Activated gamma-delta T cell (primary cell): Measurements from ENCODE around the gene IGFBP2.

Experiments
- DNase-seq: peaks from one replicate; lab custom pipeline; 2025; lab: John Stamatoyannopoulos, UW

The IGFBP2 gene

DNA sequence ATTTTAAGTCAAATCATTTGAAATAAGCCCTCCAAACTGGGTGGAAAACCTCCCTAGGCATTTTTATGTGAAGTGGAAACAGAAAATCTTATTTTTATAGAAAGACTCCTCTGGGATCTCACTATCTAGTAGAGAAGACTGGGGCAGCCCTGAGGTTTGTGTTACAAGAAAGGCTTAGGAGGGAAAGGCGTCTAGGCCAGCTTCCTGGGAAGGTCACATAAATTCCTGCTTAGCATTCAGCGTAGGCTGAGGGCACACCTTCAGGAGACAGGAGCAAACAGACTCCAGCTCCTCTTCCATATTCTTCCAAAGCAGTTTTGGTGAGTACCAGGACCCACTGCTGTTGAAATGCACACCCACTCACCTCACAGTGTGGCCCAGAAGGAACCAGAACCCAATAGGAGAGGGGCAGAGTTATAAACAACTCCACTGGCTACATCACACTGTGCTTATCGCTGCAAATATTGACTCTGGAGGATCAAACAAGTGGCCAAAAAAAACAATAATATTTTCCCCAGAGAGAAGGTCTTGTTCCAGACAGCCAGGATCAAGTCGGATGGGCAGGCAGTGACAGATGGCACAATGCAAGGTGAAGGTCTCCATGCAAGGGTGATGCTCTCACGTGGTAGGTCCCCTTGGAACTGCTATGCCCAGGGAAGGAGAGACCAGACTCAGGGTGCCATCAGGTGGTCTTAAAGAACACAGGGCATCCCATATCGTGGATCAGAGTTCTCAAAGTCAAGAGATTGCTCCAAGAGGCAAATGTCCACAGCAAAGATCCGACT lies 17.7 kb upstream of the IGFBP2 start:
- DNase-seq: no peak

DNA sequence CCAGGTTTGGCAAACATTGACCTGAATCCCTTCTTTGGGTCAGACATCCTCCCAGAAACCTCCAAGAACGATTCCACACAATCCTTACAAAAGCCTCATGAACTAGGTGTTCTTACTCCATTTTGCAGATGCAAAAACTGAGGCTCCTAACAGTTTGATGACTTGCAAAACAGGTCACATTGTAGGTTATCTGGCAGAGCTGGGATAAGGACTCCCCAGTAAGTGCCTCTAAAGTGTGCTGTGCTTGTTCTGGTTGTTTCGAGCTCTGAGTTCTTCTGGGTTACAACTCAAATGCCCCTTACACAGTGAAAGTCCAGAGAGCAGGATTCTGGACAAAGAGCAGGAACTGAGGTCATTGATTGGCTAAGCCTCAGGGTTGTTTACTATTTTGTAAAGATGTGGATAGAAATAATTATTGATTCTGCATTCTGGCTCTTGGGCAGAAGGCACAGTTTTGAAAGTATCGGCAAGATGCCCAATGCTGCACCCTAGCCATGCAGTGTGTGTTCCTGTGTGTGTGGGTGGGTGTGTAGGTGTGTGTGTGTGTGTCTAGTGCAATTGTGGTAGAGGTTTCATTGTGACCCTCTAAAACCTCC lies 17.0 kb upstream of the IGFBP2 start:
- DNase-seq: no peak

- DNase-seq: no peak
Measured at GRCh38 chr2:216617159-216617815, 15.9 kb upstream of the IGFBP2 start.

GRCh38 chr2:216618785-216619184 lies 14.4 kb upstream of the IGFBP2 start:
- DNase-seq: no peak

GRCh38 chr2:216619411-216620393 lies 13.5 kb upstream of the IGFBP2 start:
- DNase-seq: no peak

GRCh38 chr2:216620786-216621185 lies 12.4 kb upstream of the IGFBP2 start:
- DNase-seq: no peak

- DNase-seq: no peak
Measured at GRCh38 chr2:216621292-216621691, 11.9 kb upstream of the IGFBP2 start.

DNA sequence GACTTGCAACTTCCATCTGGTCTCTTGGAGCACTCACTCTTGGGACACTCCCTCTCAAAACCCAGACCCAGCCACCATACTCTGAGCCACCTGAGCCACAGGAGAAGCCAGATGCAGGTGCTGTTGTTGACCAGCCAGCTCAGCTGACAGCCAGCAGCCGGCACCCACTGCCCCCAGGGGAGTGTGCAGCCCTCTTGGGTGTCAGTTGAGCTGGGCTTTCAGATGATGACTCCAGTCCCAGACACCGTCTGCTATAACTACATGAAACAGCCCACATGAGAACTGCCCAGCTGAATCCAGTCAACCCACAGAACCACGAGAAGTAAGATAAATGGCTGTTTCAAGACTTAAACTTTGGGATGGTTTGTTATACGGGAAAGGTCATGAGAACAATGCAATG lies 10.7 kb upstream of the IGFBP2 start:
- DNase-seq: no peak

DNA sequence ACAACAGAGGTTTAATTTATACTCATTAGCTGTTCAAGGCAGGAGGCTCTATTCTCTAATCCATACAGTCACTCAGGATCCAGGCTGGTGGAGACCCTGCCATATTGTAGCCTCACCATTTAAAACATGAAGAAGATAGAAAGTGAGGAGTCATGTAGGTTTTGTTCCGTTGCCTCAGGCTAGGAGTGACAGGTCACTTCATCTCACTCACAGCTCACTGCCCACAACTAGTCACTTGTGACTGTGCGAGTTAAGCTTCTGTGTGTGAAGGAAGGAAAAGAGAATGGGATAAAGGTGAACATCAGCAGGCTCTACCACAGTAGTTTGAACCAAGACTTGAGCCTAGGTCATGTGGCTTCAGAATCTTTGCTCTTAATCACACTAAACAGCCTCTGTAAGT lies 9.0 kb upstream of the IGFBP2 start:
- no peak for DNase-seq

DNA sequence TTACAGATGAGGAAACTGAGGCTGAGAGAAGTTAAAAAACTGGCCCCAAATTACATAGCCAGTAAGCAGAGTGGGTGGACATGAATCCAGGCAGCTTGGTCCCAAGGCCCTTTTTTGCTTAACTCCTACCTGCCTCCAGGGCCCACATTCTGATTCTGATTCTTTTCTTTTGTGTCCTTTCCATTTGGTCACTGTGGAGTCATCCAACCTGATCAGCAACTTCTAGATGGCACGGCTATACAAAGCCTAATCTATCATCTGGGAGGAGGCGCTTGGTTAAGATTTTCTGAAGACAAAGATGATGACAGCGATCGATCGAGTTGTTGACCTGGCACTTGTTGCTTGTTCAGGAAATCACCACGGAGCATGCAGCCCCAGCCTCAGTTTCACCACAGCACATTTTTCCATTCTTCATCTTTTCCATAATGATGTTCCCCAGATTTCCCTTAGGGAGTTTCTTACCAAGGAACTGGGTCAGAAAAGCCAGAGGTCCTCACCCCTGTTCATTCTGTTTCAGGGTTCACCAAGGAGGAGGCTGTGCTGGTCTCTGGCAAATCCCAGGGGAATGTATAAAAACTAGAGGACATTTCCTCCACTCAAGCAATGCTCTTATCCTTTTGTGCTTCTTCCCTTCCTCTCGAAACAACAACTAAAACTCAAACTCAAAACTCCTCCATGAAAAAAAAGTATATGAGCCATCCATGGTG lies 6.9 kb upstream of the IGFBP2 start:
- DNase-seq: no peak

DNA sequence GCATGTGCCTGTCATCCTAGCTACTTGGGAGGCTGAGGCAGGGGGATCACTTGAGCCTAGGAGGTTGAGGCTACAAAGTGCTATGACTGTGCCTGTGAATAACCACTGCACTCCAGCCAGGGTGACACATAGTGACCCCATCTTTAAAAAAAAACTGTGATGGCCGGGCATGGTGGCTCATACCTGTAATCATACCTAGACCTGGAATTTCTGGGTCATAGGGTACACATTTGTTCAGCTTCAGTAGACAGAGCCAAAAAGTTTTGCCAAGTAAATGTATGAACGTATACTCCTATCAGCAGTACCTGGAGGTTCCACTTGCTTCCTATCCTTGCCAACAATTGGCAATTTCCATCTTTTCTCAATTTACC lies 6.4 kb upstream of the IGFBP2 start:
- DNase-seq: no peak

- DNase-seq: no peak
Measured at GRCh38 chr2:216629784-216630183, 3.4 kb upstream of the IGFBP2 start.

GRCh38 chr2:216632346-216632951 lies 771 bp upstream of the IGFBP2 start:
- DNase-seq: no peak

DNA sequence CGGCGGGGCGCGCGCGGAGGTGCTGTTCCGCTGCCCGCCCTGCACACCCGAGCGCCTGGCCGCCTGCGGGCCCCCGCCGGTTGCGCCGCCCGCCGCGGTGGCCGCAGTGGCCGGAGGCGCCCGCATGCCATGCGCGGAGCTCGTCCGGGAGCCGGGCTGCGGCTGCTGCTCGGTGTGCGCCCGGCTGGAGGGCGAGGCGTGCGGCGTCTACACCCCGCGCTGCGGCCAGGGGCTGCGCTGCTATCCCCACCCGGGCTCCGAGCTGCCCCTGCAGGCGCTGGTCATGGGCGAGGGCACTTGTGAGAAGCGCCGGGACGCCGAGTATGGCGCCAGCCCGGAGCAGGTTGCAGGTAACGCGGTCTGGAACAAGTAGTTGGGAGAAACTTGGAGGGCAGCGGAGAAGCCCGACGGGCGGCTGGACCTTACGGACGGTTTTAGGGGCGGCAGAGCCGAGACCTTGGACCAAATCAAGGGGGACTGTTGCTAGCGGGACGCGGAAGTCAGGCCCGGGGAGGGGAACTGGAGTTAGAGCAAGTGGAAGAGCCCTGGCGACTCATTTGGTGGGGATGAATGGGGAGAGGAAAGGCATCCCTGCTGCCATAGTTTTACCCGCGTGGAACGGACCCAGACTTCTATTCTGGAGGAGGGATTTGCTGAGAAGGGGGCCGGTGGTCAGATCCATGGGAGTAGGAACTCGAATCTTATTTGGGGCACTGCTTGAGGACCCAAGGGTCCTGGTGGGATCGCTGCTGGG lies 573 bp downstream of the IGFBP2 start:
- no peak for DNase-seq

GRCh38 chr2:216634370-216635148 lies 1.3 kb downstream of the IGFBP2 start:
- no peak for DNase-seq

GRCh38 chr2:216635171-216635570 lies 2.0 kb downstream of the IGFBP2 start:
- DNase-seq: no peak

DNA sequence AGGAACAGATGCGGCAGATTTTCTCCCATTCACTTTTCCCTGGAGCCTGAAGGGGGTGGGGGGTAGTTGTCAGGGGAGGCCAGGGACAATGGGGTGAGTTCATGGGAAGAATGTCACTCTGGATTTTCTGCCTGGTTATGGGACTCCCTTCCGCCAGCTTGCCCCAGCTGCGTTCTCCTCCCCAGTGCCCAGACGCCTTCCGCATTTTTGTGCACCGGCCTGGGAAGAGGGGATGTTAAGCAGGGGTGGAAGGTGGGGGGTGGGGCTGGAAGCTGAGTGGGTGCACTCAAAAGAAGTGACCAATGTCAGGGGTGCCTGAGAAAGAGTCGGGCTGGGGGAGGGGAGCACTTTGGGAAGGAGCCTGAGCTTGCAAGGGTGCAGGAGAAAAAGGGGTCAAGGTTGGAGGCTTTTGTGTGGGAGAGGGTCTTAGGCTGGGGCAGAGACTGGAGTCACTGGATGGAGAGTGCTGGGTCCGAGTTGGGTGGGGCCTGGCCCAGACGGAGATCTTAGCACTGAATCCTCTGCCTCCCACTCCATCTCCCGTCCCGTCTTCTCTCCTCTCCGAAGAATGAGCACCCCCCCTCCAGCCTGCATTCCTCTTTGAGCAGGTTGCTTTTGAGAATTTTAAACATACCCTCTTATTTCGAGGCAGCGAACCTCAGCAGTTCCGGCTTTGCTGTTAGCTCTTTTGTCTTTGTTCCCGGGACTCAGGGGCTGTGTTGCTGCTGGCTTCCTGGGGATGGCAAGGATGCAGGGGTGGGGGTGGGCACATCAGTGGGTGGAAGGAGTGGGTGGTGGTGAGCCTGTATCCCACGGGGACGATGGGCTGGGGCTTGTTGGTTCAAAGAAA lies 2.7 kb downstream of the IGFBP2 start:
- no peak for DNase-seq
